ENCODE measurements around the gene NOTCH2NLA. TPM values are rescaled to one million over a fixed set of nuclear protein-coding genes. Genes with fewer than 3 reads are reported as not detected.

Gene NOTCH2NLA
- total and polyA plus RNA-seq, 10 of the 15 experiments (the other 5 are each of a cell fraction or from before 2014, with no cell fraction given), result 0.71 to 6.4 (median 1.8) TPM

Other genes with a start within 250 kb of the NOTCH2NLA start
- gene TXNIP, start 232.4 kb downstream of the NOTCH2NLA start, total RNA-seq (2014; rRNA removed), result 133 and 171 TPM in 2 replicates
- gene TXNIP, start 232.4 kb downstream of the NOTCH2NLA start, total RNA-seq (2014; rRNA removed; fragmentation: Illumina TruSeq; extraction: Trizol), result 110 and 121 TPM in 2 replicates
- 106 and 115 TPM in 2 replicates for gene TXNIP, start 232.4 kb downstream of the NOTCH2NLA start, total RNA-seq (2021)
- 132 and 154 TPM in 2 replicates for gene TXNIP, start 232.4 kb downstream of the NOTCH2NLA start, polyA plus RNA-seq (2011; rRNA removed)
- 130 and 182 TPM in 2 replicates for gene TXNIP, start 232.4 kb downstream of the NOTCH2NLA start, polyA plus RNA-seq (2014; fragmentation: Illumina TruSeq; extraction: Trizol)
- gene TXNIP, start 232.4 kb downstream of the NOTCH2NLA start, polyA plus RNA-seq (2014; fragmentation: Nextera tagmentation; extraction: Ambion mirVana), result 10 to 100 TPM; 48.7 to 75.5 TPM
- gene TXNIP, start 232.4 kb downstream of the NOTCH2NLA start, polyA plus RNA-seq (2014; rRNA removed), result 84.1 and 108 TPM in 2 replicates
- gene TXNIP, start 232.4 kb downstream of the NOTCH2NLA start, polyA plus RNA-seq (2016; fragmentation: Nextera tagmentation; extraction: Ambion mirVana), result 10 to 100 TPM; 76.6 to 82.9 TPM
- 0.11 TPM in 1 of 2 replicates, not detected in the other for gene HJV, start 207.3 kb downstream of the NOTCH2NLA start, total RNA-seq (2014; rRNA removed)
- gene HJV, start 207.3 kb downstream of the NOTCH2NLA start, total RNA-seq (2014; rRNA removed; fragmentation: Illumina TruSeq; extraction: Trizol), result not detected in 2 replicates
- not detected in 2 replicates for gene HJV, start 207.3 kb downstream of the NOTCH2NLA start, total RNA-seq (2021)
- gene HJV, start 207.3 kb downstream of the NOTCH2NLA start, polyA plus RNA-seq (2011; rRNA removed), result not detected in 2 replicates
- not detected in 2 replicates for gene HJV, start 207.3 kb downstream of the NOTCH2NLA start, polyA plus RNA-seq (2014; fragmentation: Illumina TruSeq; extraction: Trizol)
- not detected for gene HJV, start 207.3 kb downstream of the NOTCH2NLA start, polyA plus RNA-seq (2014; fragmentation: Nextera tagmentation; extraction: Ambion mirVana)
- not detected in 2 replicates for gene HJV, start 207.3 kb downstream of the NOTCH2NLA start, polyA plus RNA-seq (2014; rRNA removed)
- gene HJV, start 207.3 kb downstream of the NOTCH2NLA start, polyA plus RNA-seq (2016; fragmentation: Nextera tagmentation; extraction: Ambion mirVana), result not detected
- gene NBPF10, start 84.2 kb downstream of the NOTCH2NLA start, total RNA-seq (2014; rRNA removed), result 0.11 and 0.23 TPM in 2 replicates
- gene NBPF10, start 84.2 kb downstream of the NOTCH2NLA start, total RNA-seq (2014; rRNA removed; fragmentation: Illumina TruSeq; extraction: Trizol), result 0.14 and 0.18 TPM in 2 replicates
- gene NBPF10, start 84.2 kb downstream of the NOTCH2NLA start, total RNA-seq (2021), result 0.13 and 0.21 TPM in 2 replicates
- gene NBPF10, start 84.2 kb downstream of the NOTCH2NLA start, polyA plus RNA-seq (2011; rRNA removed), result 0.59 and 0.61 TPM in 2 replicates
- 0.16 and 0.24 TPM in 2 replicates for gene NBPF10, start 84.2 kb downstream of the NOTCH2NLA start, polyA plus RNA-seq (2014; fragmentation: Illumina TruSeq; extraction: Trizol)
- gene NBPF10, start 84.2 kb downstream of the NOTCH2NLA start, polyA plus RNA-seq (2014; fragmentation: Nextera tagmentation; extraction: Ambion mirVana), result under 1 TPM in 1 of 2 experiments, not detected in 1; 0.02 TPM
- 0.16 and 0.17 TPM in 2 replicates for gene NBPF10, start 84.2 kb downstream of the NOTCH2NLA start, polyA plus RNA-seq (2014; rRNA removed)
- under 1 TPM; 0.04 to 0.07 TPM for gene NBPF10, start 84.2 kb downstream of the NOTCH2NLA start, polyA plus RNA-seq (2016; fragmentation: Nextera tagmentation; extraction: Ambion mirVana)

All from GM12878 (cell line).